IgD-negative memory B cell (primary cell): ENCODE measurements around the gene CERS4. TPM values are rescaled to one million over a fixed set of nuclear protein-coding genes. Genes with fewer than 3 reads are reported as not detected.
A peak's percentile ranks its signal among the peaks of the same experiment; 100 is the strongest.

Experiments used
- H3K27ac Mint-ChIP-seq, 3 donors: one replicate each; pipeline ENCODE4 v1.8.0; 2020 to 2022; ENCODE audit warnings: mild to moderate bottlenecking in 3 of 3, mixed read lengths in 3 of 3, moderate library complexity in 1 of 3
- H3K27me3 Mint-ChIP-seq: one replicate; pipeline ENCODE4 v1.8.0; 2021; ENCODE audit warnings: mixed read lengths
- H3K36me3 Mint-ChIP-seq: one replicate; pipeline ENCODE4 v1.8.0; 2020; ENCODE audit warnings: mild to moderate bottlenecking, mixed read lengths
- H3K4me1 Mint-ChIP-seq, 3 donors: one replicate each; pipeline ENCODE4 v1.8.0; 2020 to 2022; ENCODE audit warnings: mixed read lengths in 3 of 3, mild to moderate bottlenecking in 1 of 3
- H3K4me3 Mint-ChIP-seq, 4 donors: one replicate each; pipeline ENCODE4 v1.8.0; 2020 to 2022; ENCODE audit warnings: mild to moderate bottlenecking in 4 of 4, mixed read lengths in 4 of 4, moderate library complexity in 3 of 4
- H3K9me3 Mint-ChIP-seq, 3 donors: one replicate each; pipeline ENCODE4 v1.8.0; 2020 to 2021; ENCODE audit warnings: mixed read lengths in 3 of 3, mild to moderate bottlenecking in 1 of 3
- polyA plus RNA-seq: library from polyadenylated mRNA; unstranded; fragments of 300-500 nt; fragmentation: Illumina TruSeq; gene quantifications from one replicate; pipeline ENCODE4 v1.2.3, GENCODE V29; 2021

CERS4 gene
- polyA plus RNA-seq, 1 donor from 2014 or later = 38.0 TPM

- Mint-ChIP-seq H3K36me3 (no peaks in the 10 kb centered on the region), H3K27me3 (no peaks in the 10 kb centered on the region), H3K4me3 (peak within 1 kb of the TSS; percentile 86 to 98 (median 92)), H3K9me3 (no peaks in the 10 kb centered on the region), H3K4me1 (peaks cover 15 to 24% (median 18%) of the 10 kb centered on the region in 3 donors), H3K27ac (peak within 1 kb of the TSS; percentile 65 to 89 (median 89))
Measured at GRCh38 chr19:8307965-8308866, 99.0 kb downstream of the CERS4 start, which contains the start of gene CD320. Gene CD320, minus strand, starts transcription at chr19:8308358. Its CDS starts 68 bp downstream, at chr19:8308290.

- peak overlapping the region in 2 of 3 donors; percentile 65 to 89 for H3K27ac Mint-ChIP-seq
- H3K4me3 Mint-ChIP-seq = peak overlapping the region; percentile 86 to 98 (median 92)
- H3K27me3 Mint-ChIP-seq = no peaks in the 10 kb centered on the region
- H3K9me3 Mint-ChIP-seq = no peaks in the 10 kb centered on the region
- H3K36me3 Mint-ChIP-seq = no peaks in the 10 kb centered on the region
- peaks cover 15 to 24% (median 18%) of the 10 kb centered on the region in 3 donors for H3K4me1 Mint-ChIP-seq
Measured at GRCh38 chr19:8308891-8309291, 99.7 kb downstream of the CERS4 start.

GRCh38 chr19:8310342-8311055, 101.3 kb downstream of the CERS4 start:
- Mint-ChIP-seq H3K9me3 (no peaks in the 10 kb centered on the region), H3K36me3 (peaks cover 2% of the 10 kb centered on the region), H3K27me3 (no peaks in the 10 kb centered on the region), H3K4me3 (no peak overlapping the region), H3K4me1 (peaks cover 15 to 24% (median 18%) of the 10 kb centered on the region in 3 donors), H3K27ac (no peak overlapping the region)

- Mint-ChIP-seq H3K27ac (no peak overlapping the region), H3K4me1 (peaks cover 14 to 16% (median 15%) of the 10 kb centered on the region in 3 donors), H3K36me3 (peaks cover 2% of the 10 kb centered on the region), H3K4me3 (no peak overlapping the region), H3K27me3 (no peaks in the 10 kb centered on the region), H3K9me3 (no peaks in the 10 kb centered on the region)
Measured at GRCh38 chr19:8311461-8312260, 102.5 kb downstream of the CERS4 start.

Other genes starting within 250 kb of the CERS4 start
- 49.3 TPM for gene ELAVL1, start 203.7 kb upstream of the CERS4 start, polyA plus RNA-seq
- 1.2 TPM for gene CCL25, start 156.6 kb upstream of the CERS4 start, polyA plus RNA-seq
- not detected for gene FBN3, start 59.8 kb upstream of the CERS4 start, polyA plus RNA-seq
- gene CD320, start 99.0 kb downstream of the CERS4 start, polyA plus RNA-seq = 34.4 TPM
- 141 TPM for gene NDUFA7, start 112.0 kb downstream of the CERS4 start, polyA plus RNA-seq
- gene RPS28, start 112.1 kb downstream of the CERS4 start, polyA plus RNA-seq = 2,981 TPM
- gene KANK3, start 133.9 kb downstream of the CERS4 start, polyA plus RNA-seq = not detected
- gene ANGPTL4, start 154.8 kb downstream of the CERS4 start, polyA plus RNA-seq = not detected
- 96.8 TPM for gene RAB11B, start 181.0 kb downstream of the CERS4 start, polyA plus RNA-seq
- 35.9 TPM for gene MARCHF2, start 203.9 kb downstream of the CERS4 start, polyA plus RNA-seq
- 210 TPM for gene HNRNPM, start 235.6 kb downstream of the CERS4 start, polyA plus RNA-seq